ENCODE data around the gene KRT34.

DNA sequence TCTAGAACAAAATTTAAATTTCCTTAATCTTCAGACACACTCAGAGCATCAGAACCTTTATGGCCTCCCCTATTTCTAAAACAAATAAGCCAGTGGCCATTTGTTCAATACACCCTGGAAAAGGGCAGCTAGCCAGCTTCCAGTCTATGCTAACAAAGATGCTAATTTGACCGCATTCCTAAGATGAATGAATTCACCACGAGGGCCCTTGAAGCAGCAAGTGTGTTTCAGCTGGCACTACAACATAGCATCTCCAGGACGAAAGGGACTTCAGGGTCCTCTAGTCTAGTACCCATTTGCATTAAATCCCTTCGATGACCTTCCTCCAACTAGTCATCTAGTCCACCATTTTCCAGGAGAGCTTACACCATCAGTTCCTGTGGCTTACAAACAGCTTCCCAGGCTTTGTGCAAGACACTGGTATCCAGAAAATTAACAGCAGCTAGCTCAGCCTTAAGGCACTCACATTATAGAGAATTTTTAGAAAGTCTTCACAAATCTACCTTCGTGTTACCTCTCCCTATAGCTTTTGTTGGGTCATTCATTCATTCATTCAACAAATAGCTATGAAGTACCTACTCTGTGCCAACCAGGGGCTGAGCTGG, 31.3 kb upstream of the KRT34 start:
- TF ChIP-seq, protein P1, sequence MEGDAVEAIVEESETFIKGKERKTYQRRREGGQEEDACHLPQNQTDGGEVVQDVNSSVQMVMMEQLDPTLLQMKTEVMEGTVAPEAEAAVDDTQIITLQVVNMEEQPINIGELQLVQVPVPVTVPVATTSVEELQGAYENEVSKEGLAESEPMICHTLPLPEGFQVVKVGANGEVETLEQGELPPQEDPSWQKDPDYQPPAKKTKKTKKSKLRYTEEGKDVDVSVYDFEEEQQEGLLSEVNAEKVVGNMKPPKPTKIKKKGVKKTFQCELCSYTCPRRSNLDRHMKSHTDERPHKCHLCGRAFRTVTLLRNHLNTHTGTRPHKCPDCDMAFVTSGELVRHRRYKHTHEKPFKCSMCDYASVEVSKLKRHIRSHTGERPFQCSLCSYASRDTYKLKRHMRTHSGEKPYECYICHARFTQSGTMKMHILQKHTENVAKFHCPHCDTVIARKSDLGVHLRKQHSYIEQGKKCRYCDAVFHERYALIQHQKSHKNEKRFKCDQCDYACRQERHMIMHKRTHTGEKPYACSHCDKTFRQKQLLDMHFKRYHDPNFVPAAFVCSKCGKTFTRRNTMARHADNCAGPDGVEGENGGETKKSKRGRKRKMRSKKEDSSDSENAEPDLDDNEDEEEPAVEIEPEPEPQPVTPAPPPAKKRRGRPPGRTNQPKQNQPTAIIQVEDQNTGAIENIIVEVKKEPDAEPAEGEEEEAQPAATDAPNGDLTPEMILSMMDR (IDR thresholded peaks at IDR 0.05; ENCODE audit: insufficient read depth, low read length, poor library complexity, severe bottlenecking), result no peak
- TF ChIP-seq EZH2phosphoT487 (conservative IDR thresholded peaks at IDR 0.05; ENCODE audit: low read length), result no peak
